GM12878 (cell line): ENCODE data around the gene POP5. TPM values are rescaled to one million over a fixed set of nuclear protein-coding genes. Genes with fewer than 3 reads are reported as not detected.

ENCODE experiments used
- ATF3 ChIP-seq: IDR thresholded peaks from 2 replicates; pipeline ENCODE4 v1.6.1; 2011; ENCODE audit warnings: low read depth, mild to moderate bottlenecking, low read length, moderate library complexity, borderline replicate concordance; ENCODE audit errors: extremely low read depth
- CBX3 ChIP-seq: fragments of 200-600 bp; sonication (generic); IDR thresholded peaks from 2 replicates; pipeline ENCODE4 v1.6.1; 2016; ENCODE audit warnings: low read depth, borderline replicate concordance
- ELK1 ChIP-seq: IDR thresholded peaks from 2 replicates; pipeline ENCODE4 v1.6.1; 2012; ENCODE audit warnings: low read depth, low read length, improper control_type of control experiment
- HCFC1 ChIP-seq: fragments of 150-350 bp; IDR thresholded peaks from 2 replicates; pipeline ENCODE4 v1.6.1; 2014; ENCODE audit warnings: low read length
- IRF3 ChIP-seq: fragments of 450-650 bp; IDR thresholded peaks from 2 replicates; pipeline ENCODE4 v1.6.1; 2014; ENCODE audit warnings: mild to moderate bottlenecking
- IRF4 ChIP-seq: IDR thresholded peaks from 2 replicates; pipeline ENCODE4 v1.6.1; 2011; ENCODE audit warnings: low read depth, low read length
- IRF5 ChIP-seq: fragments of 450-650 bp; IDR thresholded peaks from 2 replicates; pipeline ENCODE4 v1.6.1; 2017; ENCODE audit warnings: borderline replicate concordance
- MYB ChIP-seq: fragments of 150-350 bp; IDR thresholded peaks from 2 replicates; pipeline ENCODE4 v1.6.1; 2014; ENCODE audit warnings: mild to moderate bottlenecking, low read depth, low read length, borderline replicate concordance
- NFIC ChIP-seq: IDR thresholded peaks from 2 replicates; pipeline ENCODE4 v1.6.1; 2012; ENCODE audit warnings: low read depth, mild to moderate bottlenecking, inconsistent platforms, low read length, moderate library complexity
- NRF1 ChIP-seq: conservative IDR thresholded peaks from 2 replicates; pipeline ENCODE4 v1.6.1; 2011; ENCODE audit warnings: mild to moderate bottlenecking, low read depth, low read length, improper control_type of control experiment
- PBX3 ChIP-seq: IDR thresholded peaks from 2 replicates; pipeline ENCODE4 v1.6.1; 2011; ENCODE audit warnings: mild to moderate bottlenecking, low read depth, low read length, moderate library complexity; ENCODE audit not compliant: insufficient replicate concordance
- POLR2AphosphoS2 ChIP-seq: IDR thresholded peaks from 2 replicates; pipeline ENCODE4 v1.6.1; 2011; ENCODE audit warnings: low read depth, mild to moderate bottlenecking, low read length, improper control_type of control experiment, moderate library complexity
- RB1 ChIP-seq: fragments of 450-650 bp; formaldehyde crosslinking; IDR thresholded peaks from 2 replicates; pipeline ENCODE4 v1.6.1; 2017; ENCODE audit warnings: mild to moderate bottlenecking, borderline replicate concordance
- SKIL ChIP-seq: fragments of 450-650 bp; IDR thresholded peaks from 2 replicates; pipeline ENCODE4 v1.6.1; 2017; ENCODE audit warnings: mild to moderate bottlenecking, low read depth, inconsistent platforms; ENCODE audit not compliant: poor library complexity, severe bottlenecking
- TCF3 ChIP-seq: IDR thresholded peaks from 2 replicates; pipeline ENCODE4 v1.6.1; 2012; ENCODE audit warnings: low read depth, mild to moderate bottlenecking, low read length, borderline replicate concordance; ENCODE audit not compliant: insufficient read depth
- ZBTB11 ChIP-seq: fragments of 450-650 bp; formaldehyde crosslinking; IDR thresholded peaks from 2 replicates; pipeline ENCODE4 v1.5.0; 2022; ENCODE audit warnings: mild to moderate bottlenecking, missing genetic modification characterization
- ZNF207 ChIP-seq: fragments of 450-650 bp; IDR thresholded peaks from 2 replicates; pipeline ENCODE4 v1.6.1; 2014; ENCODE audit warnings: antibody characterized with exemption, mild to moderate bottlenecking, borderline replicate concordance
- polyA plus RNA-seq, 11 experiments: library from polyadenylated mRNA; depleted of rRNA in 4 of 11; unstranded in 6 of 11; stranded (reverse) in 5 of 11; fragments of >200 nt; fragmentation: Nextera tagmentation in 4 of 11; fragmentation: Illumina TruSeq in 1 of 11; extraction: Ambion mirVana in 4 of 11; extraction: Trizol in 1 of 11; gene quantifications; 1 replicate in 1 of 11; 2 replicates in 10 of 11; pipeline versions ENCODE4 v1.2.1 to v1.2.3, GENCODE V29; 2011 to 2016; ENCODE audit warnings: inconsistent platforms in 2 of 11, missing spikeins in 2 of 11, low read depth in 1 of 11
- total RNA-seq, 4 experiments: library from RNA; depleted of rRNA in 3 of 4; stranded (reverse); fragments of >200 nt in 3 of 4; fragmentation: Illumina TruSeq in 1 of 4; extraction: Trizol in 1 of 4; gene quantifications; 2 replicates each; pipeline versions ENCODE4 v1.2.1 to v1.2.3, GENCODE V29; 2013 to 2021

POP5 gene
- total and polyA plus RNA-seq, 10 of the 15 experiments (the other 5 are each of a cell fraction or from before 2014, with no cell fraction given): 50.3 to 234 (median 83.7) TPM

GRCh38 chr12:120528861-120529525 lies 52.2 kb downstream of the POP5 start, which contains the start of gene COQ5 (continued):
- TF ChIP-seq POLR2AphosphoS2 (peak; percentile 75; the same call in 1 of the 2 replicates), ATF3 (no peak), ZNF207 (peak; percentile 78; the same call in 1 of the 2 replicates), HCFC1 (peak; percentile 65), PBX3 (peak; percentile 16), ZBTB11 (no peak), IRF5 (no peak), IRF4 (no peak), RB1 (peak; percentile 93), TCF3 (no peak), CBX3 (no peak), IRF3 (peak; percentile 37; the same call in 1 of the 2 replicates), MYB (no peak), ELK1 (no peak), NRF1 (no peak), NFIC (no peak), SKIL (peak; percentile 58)
